H1 (cell line): ENCODE data around the gene SHLD1. TPM values are rescaled to one million over a fixed set of nuclear protein-coding genes. Genes with fewer than 3 reads are reported as not detected.

Source experiments
- CTCF ChIA-PET: fragments of 300-600 bp; sonication (Branson Sonifier 250); formaldehyde crosslinking; loops from one replicate; lab custom pipeline; 2021; ENCODE audit not compliant: partially characterized antibody; lab: Charles Lee
- POLR2A ChIA-PET: fragments of 300-600 bp; sonication (Branson Sonifier 250); formaldehyde crosslinking; loops from one replicate; lab custom pipeline; 2021; ENCODE audit warnings: inconsistent platforms; ENCODE audit not compliant: partially characterized antibody; lab: Charles Lee
- DNase-seq, 2 experiments: peaks; one replicate each; pipeline versions ENCODE4 v3.0.0 to v3.0.0-alpha.2; 2010 to 2022; ENCODE audit warnings: low spot score in 2 of 2, low read depth in 1 of 2, mixed read lengths in 1 of 2
- FAIRE-seq: peaks from 2 replicates; lab custom pipeline; 2011; peaks lifted over from hg19 to GRCh38; lab: Jason Lieb, UNC
- H2AFZ ChIP-seq: 2 replicates; pipeline ENCODE4 v1.8.1; 2012; ENCODE audit warnings: low read length, inconsistent platforms
- H2AK5ac ChIP-seq: 2 replicates; pipeline ENCODE4 v1.6.1; 2013; ENCODE audit warnings: low read depth, low read length
- H2BK120ac ChIP-seq: replicated peaks from 2 replicates; pipeline ENCODE3; 2013; ENCODE audit warnings: low read depth, low read length, inconsistent platforms
- H2BK12ac ChIP-seq: 2 replicates; pipeline ENCODE4 v1.6.1; 2013; ENCODE audit warnings: low read depth, low read length
- H2BK15ac ChIP-seq: 2 replicates; pipeline ENCODE4 v1.6.1; 2013; ENCODE audit warnings: low read length
- H2BK20ac ChIP-seq: 2 replicates; pipeline ENCODE4 v1.6.1; 2013; ENCODE audit warnings: low read length
- H2BK5ac ChIP-seq: 2 replicates; pipeline ENCODE4 v1.6.1; 2013; ENCODE audit warnings: low read depth, low read length
- H3K14ac ChIP-seq: 2 replicates; pipeline ENCODE4 v1.6.1; 2013; ENCODE audit warnings: inconsistent platforms; ENCODE audit not compliant: insufficient read length
- H3K18ac ChIP-seq: 2 replicates; pipeline ENCODE4 v1.6.1; 2013; ENCODE audit warnings: low read length; ENCODE audit errors: extremely low read depth
- H3K23ac ChIP-seq: 2 replicates; pipeline ENCODE4 v1.6.1; 2013; ENCODE audit warnings: inconsistent platforms; ENCODE audit not compliant: insufficient read length
- H3K23me2 ChIP-seq: 2 replicates; pipeline ENCODE4 v1.6.1; 2013; ENCODE audit warnings: low read depth, low read length
- H3K27ac ChIP-seq: 2 replicates; pipeline ENCODE4 v1.6.1; 2011; ENCODE audit warnings: low read depth, low read length, inconsistent platforms
- H3K27me3 ChIP-seq, 4 experiments: replicated peaks in 1 of 4; 1 replicate in 1 of 4; 2 replicates in 3 of 4; pipeline versions ENCODE4 v1.6.1 to v1.8.1; 2011 to 2013; ENCODE audit warnings: low read length in 3 of 4, mild to moderate bottlenecking in 3 of 4, inconsistent platforms in 2 of 4, mixed read lengths in 2 of 4, moderate library complexity in 1 of 4; ENCODE audit not compliant: control insufficient read depth in 3 of 4, insufficient read depth in 3 of 4; ENCODE audit errors: extremely low read depth in 1 of 4
- H3K36me3 ChIP-seq, 4 experiments: 2 replicates each; pipeline versions ENCODE4 v1.6.1 to v1.8.1; 2011 to 2013; ENCODE audit warnings: mild to moderate bottlenecking in 4 of 4, low read length in 3 of 4, moderate library complexity in 2 of 4, control low read depth in 1 of 4, inconsistent platforms in 1 of 4; ENCODE audit not compliant: insufficient read depth in 4 of 4, control insufficient read depth in 2 of 4
- H3K4ac ChIP-seq: replicated peaks from 2 replicates; pipeline ENCODE3; 2013; ENCODE audit warnings: low read length, low read depth, mixed read lengths, inconsistent platforms; ENCODE audit not compliant: insufficient read length
- H3K4me1 ChIP-seq, 4 experiments: replicated peaks in 1 of 4; 1 replicate in 1 of 4; 2 replicates in 3 of 4; pipeline versions ENCODE4 v1.6.1 to v1.8.1; 2011 to 2013; ENCODE audit warnings: low read length in 3 of 4, inconsistent platforms in 2 of 4, mixed read lengths in 1 of 4; ENCODE audit not compliant: insufficient read depth in 4 of 4, control insufficient read depth in 3 of 4
- H3K4me2 ChIP-seq, 2 experiments: 2 replicates each; pipeline versions ENCODE4 v1.6.1 to v1.8.1; 2011 to 2013; ENCODE audit warnings: low read depth in 2 of 2, low read length in 2 of 2, control low read depth in 1 of 2, inconsistent platforms in 1 of 2, mild to moderate bottlenecking in 1 of 2; ENCODE audit not compliant: insufficient read depth in 1 of 2
- H3K4me3 ChIP-seq, 4 experiments: fragments of 200-600, 300-600 bp in 1 of 4; sonication (generic), shearing (Covaris generic), sonication (Bioruptor Twin) in 1 of 4; 2 replicates each; pipeline versions ENCODE4 v1.5.1 to v1.8.1; 2011 to 2016; ENCODE audit warnings: low read length in 4 of 4, low read depth in 3 of 4, control low read depth in 2 of 4, inconsistent platforms in 2 of 4, mild to moderate bottlenecking in 2 of 4, mixed read lengths in 1 of 4, moderate library complexity in 1 of 4; ENCODE audit not compliant: insufficient read depth in 2 of 4; ENCODE audit errors: extremely low read depth in 1 of 4
- H3K56ac ChIP-seq: replicated peaks from 2 replicates; pipeline ENCODE3; 2013; ENCODE audit warnings: low read depth, mild to moderate bottlenecking, mixed read lengths, low read length, inconsistent platforms; ENCODE audit not compliant: insufficient read length
- H3K79me1 ChIP-seq: 2 replicates; pipeline ENCODE4 v1.6.1; 2013; ENCODE audit warnings: low read depth, low read length, control low read depth
- H3K79me2 ChIP-seq, 2 experiments: 2 replicates each; pipeline versions ENCODE4 v1.6.1 to v1.8.1; 2012 to 2013; ENCODE audit warnings: low read length in 2 of 2, mild to moderate bottlenecking in 2 of 2, inconsistent platforms in 1 of 2; ENCODE audit not compliant: insufficient read depth in 2 of 2, control insufficient read depth in 1 of 2
- H3K9ac ChIP-seq, 4 experiments: replicated peaks in 1 of 4; 1 replicate in 1 of 4; 2 replicates in 3 of 4; pipeline versions ENCODE4 v1.6.1 to v1.8.1; 2011 to 2013; ENCODE audit warnings: low read depth in 3 of 4, low read length in 3 of 4, control low read depth in 2 of 4, mild to moderate bottlenecking in 2 of 4, moderate library complexity in 2 of 4, inconsistent platforms in 1 of 4; ENCODE audit errors: extremely low read depth in 1 of 4
- H3K9me3 ChIP-seq, 2 experiments: 2 replicates each; pipeline versions ENCODE4 v1.6.1 to v1.8.1; 2012 to 2013; ENCODE audit warnings: mild to moderate bottlenecking in 2 of 2, moderate library complexity in 2 of 2, control low read depth in 1 of 2, inconsistent platforms in 1 of 2, low read depth in 1 of 2, low read length in 1 of 2, mixed read lengths in 1 of 2; ENCODE audit not compliant: insufficient read depth in 2 of 2
- H4K20me1 ChIP-seq, 2 experiments: replicated peaks in 1 of 2; 2 replicates each; pipeline versions ENCODE3 to v1.8.1; 2011 to 2013; ENCODE audit warnings: inconsistent platforms in 2 of 2, low read length in 2 of 2, mild to moderate bottlenecking in 1 of 2; ENCODE audit not compliant: insufficient read depth in 2 of 2, control insufficient read depth in 1 of 2
- H4K5ac ChIP-seq: 2 replicates; pipeline ENCODE4 v1.6.1; 2013; ENCODE audit warnings: low read length, low read depth, mixed read lengths, inconsistent platforms; ENCODE audit not compliant: insufficient read length
- H4K8ac ChIP-seq: 2 replicates; pipeline ENCODE4 v1.8.0; 2013; ENCODE audit warnings: mild to moderate bottlenecking, moderate library complexity, low read length, inconsistent platforms; ENCODE audit not compliant: insufficient read depth; ENCODE audit errors: extremely low read depth
- H4K91ac ChIP-seq: replicated peaks from 2 replicates; pipeline ENCODE3; 2013; ENCODE audit warnings: low read length, mixed read lengths, inconsistent platforms; ENCODE audit not compliant: insufficient read length
- BACH1 ChIP-seq: IDR thresholded peaks from 2 replicates; pipeline ENCODE4 v1.6.1; 2012; ENCODE audit warnings: low read length, improper control_type of control experiment
- CBX8 ChIP-seq: fragments of 300-800, 300-1000 bp; sonication (generic); IDR thresholded peaks from 2 replicates; pipeline ENCODE4 v1.7.1; 2016; ENCODE audit warnings: low read depth, low read length, borderline replicate concordance
- CEBPB ChIP-seq: IDR thresholded peaks from 2 replicates; pipeline ENCODE4 v1.6.1; 2012; ENCODE audit warnings: low read depth, low read length
- CTBP2 ChIP-seq: IDR thresholded peaks from 2 replicates; pipeline ENCODE4 v1.7.0; 2011; ENCODE audit warnings: borderline replicate concordance, mild to moderate bottlenecking, moderate library complexity, mixed read lengths, low read length; ENCODE audit not compliant: insufficient read depth, insufficient read length
- GABPA ChIP-seq: IDR thresholded peaks from 2 replicates; pipeline ENCODE4 v1.6.1; 2011; ENCODE audit warnings: mild to moderate bottlenecking, low read length, moderate library complexity, borderline replicate concordance; ENCODE audit not compliant: insufficient read depth
- HDAC6 ChIP-seq: IDR thresholded peaks from one replicate; pipeline ENCODE4 v1.7.1; 2012; ENCODE audit warnings: low read depth, mild to moderate bottlenecking, inconsistent platforms, low read length, moderate library complexity
- JUND ChIP-seq: IDR thresholded peaks from 2 replicates; pipeline ENCODE4 v1.6.1; 2011; ENCODE audit warnings: mild to moderate bottlenecking, improper control_type of control experiment, low read length
- KDM4A ChIP-seq: IDR thresholded peaks from one replicate; pipeline ENCODE4 v1.7.1; 2012; ENCODE audit warnings: low read depth, mild to moderate bottlenecking, moderate library complexity, low read length, inconsistent platforms; ENCODE audit not compliant: severe bottlenecking
- MAFK ChIP-seq: IDR thresholded peaks from 2 replicates; pipeline ENCODE4 v1.6.1; 2012; ENCODE audit warnings: low read depth, mild to moderate bottlenecking, improper control_type of control experiment, low read length
- POLR2AphosphoS5 ChIP-seq: IDR thresholded peaks from 2 replicates; pipeline ENCODE4 v1.6.1; 2011; ENCODE audit warnings: low read depth, low read length
- POU5F1 ChIP-seq: IDR thresholded peaks from 2 replicates; pipeline ENCODE4 v1.6.1; 2011; ENCODE audit warnings: low read depth, mild to moderate bottlenecking, low read length, moderate library complexity
- SIX5 ChIP-seq: IDR thresholded peaks from 2 replicates; pipeline ENCODE4 v1.6.1; 2011; ENCODE audit warnings: mild to moderate bottlenecking, low read depth, low read length
- SRF ChIP-seq: IDR thresholded peaks from 2 replicates; pipeline ENCODE4 v1.6.1; 2011; ENCODE audit warnings: mild to moderate bottlenecking, low read depth, low read length, moderate library complexity
- TBP ChIP-seq: IDR thresholded peaks from 2 replicates; pipeline ENCODE4 v1.6.1; 2011; ENCODE audit warnings: low read depth, low read length, improper control_type of control experiment
- ZNF274 ChIP-seq: IDR thresholded peaks from 2 replicates; pipeline ENCODE4 v1.7.0; 2012; ENCODE audit warnings: low read length, borderline replicate concordance; ENCODE audit errors: extremely low read depth
- WGBS, 2 experiments: shearing (Covaris generic) in 1 of 2; methylation state at CpG; one replicate each; pipeline versions ENCODE4 v1.1.6 to v1.1.7; 2013 to 2015; ENCODE audit warnings: low lambda C conversion rate in 2 of 2, mixed read lengths in 2 of 2, inconsistent platforms in 1 of 2, low coverage in 1 of 2, missing lambda C conversion rate in 1 of 2; ENCODE audit not compliant: insufficient replicate concordance in 2 of 2, insufficient coverage in 1 of 2, insufficient read length in 1 of 2; ENCODE audit errors: extremely low coverage in 1 of 2, missing lambda C conversion rate in 1 of 2; 5-methylcytosine and 5-hydroxymethylcytosine counted together
- polyA plus RNA-seq, 7 experiments: library from polyadenylated mRNA; depleted of rRNA in 3 of 7; stranded (reverse) in 5 of 7; unstranded in 2 of 7; fragments of >200 nt in 5 of 7; fragments of 200-250 nt in 2 of 7; gene quantifications; 1 replicate in 5 of 7; 2 replicates in 1 of 7; 4 replicates in 1 of 7; pipeline versions ENCODE4 v1.2.1 to v1.2.3, GENCODE V29; 2011 to 2013; ENCODE audit warnings: missing spikeins in 2 of 7, mixed read lengths in 2 of 7
- total RNA-seq: library from RNA; stranded (reverse); fragmentation: NEBNext Ultra II Directional; extraction: Animal tissue kit (Norgen Biotek cat#: 25700); gene quantifications from 2 replicates; pipeline ENCODE4 v1.2.1, GENCODE V29; 2021

Gene SHLD1
- total and polyA plus RNA-seq, 2 of the 8 experiments (the other 6 are each of a cell fraction or from before 2014, with no cell fraction given) = 4.2 to 6.5 TPM

GRCh38 chr20:5836569-5836968 is 86.4 kb downstream of the SHLD1 start:
- Histone ChIP-seq H3K27ac (no peak overlapping the region), H3K4me1 (no peaks in the 10 kb centered on the region), H4K20me1 (no peaks in the 10 kb centered on the region), H3K9ac (no peak overlapping the region), H3K79me1 (no peaks in the 10 kb centered on the region), H2AK5ac (no peak overlapping the region), H2BK12ac (no peak overlapping the region), H3K79me2 (no peaks in the 10 kb centered on the region), H3K9me3 (no peaks in the 10 kb centered on the region), H3K23me2 (peaks cover 2% of the 10 kb centered on the region; the same call in 1 of the 2 replicates), H3K4me3 (no peak overlapping the region), H3K56ac (no peak overlapping the region), H2BK20ac (no peak overlapping the region), H2AFZ (no peak overlapping the region), H3K23ac (no peak overlapping the region), H3K18ac (no peak overlapping the region), H4K5ac (no peak overlapping the region), H4K8ac (no peak overlapping the region), H2BK120ac (no peak overlapping the region), H4K91ac (no peak overlapping the region), H2BK15ac (no peak overlapping the region), H3K14ac (no peak overlapping the region), H3K27me3 (no peaks in the 10 kb centered on the region), H3K4me2 (no peak overlapping the region), H3K4ac (no peak overlapping the region), H2BK5ac (no peak overlapping the region), H3K36me3 (no peaks in the 10 kb centered on the region)
- POLR2A ChIA-PET = no interaction called here
- CTCF ChIA-PET = interaction anchor here (1.1 to 1.6 kb wide), 4 partner anchors 10 to 86 kb away, joined by 3 to 4 read pairs (median 4); no protein-coding TSS in a partner anchor
- DNase-seq (no peak), FAIRE-seq (no peak)
- WGBS, 2 experiments = 89% methylated on average over 4 of the region's 4 CpGs; no CpG with 5 or more reads in 1 of the 2 experiments
- TF ChIP-seq MAFK = no peak
- no peak for TF ChIP-seq SRF
- no peak for TF ChIP-seq SIX5
- TF ChIP-seq POLR2AphosphoS5 = no peak
- TF ChIP-seq JUND = no peak
- no peak for TF ChIP-seq ZNF274
- TF ChIP-seq TBP = no peak
- TF ChIP-seq HDAC6 = no peak
- TF ChIP-seq GABPA = no peak
- no peak for TF ChIP-seq POU5F1
- TF ChIP-seq CEBPB = no peak
- TF ChIP-seq CTBP2 = no peak
- no peak for TF ChIP-seq BACH1
- TF ChIP-seq CBX8 = no peak
- TF ChIP-seq KDM4A = no peak
